NT2/D1 (cell line): Measurements from ENCODE around the gene IGSF8.

Experiments
- SUZ12 ChIP-seq: IDR thresholded peaks from 2 replicates; pipeline ENCODE4 v1.6.1; 2011; ENCODE audit not compliant: insufficient read length, insufficient read depth; ENCODE audit errors: extremely low read depth
- YY1 ChIP-seq: IDR thresholded peaks from 2 replicates; pipeline ENCODE4 v1.6.1; 2011; ENCODE audit not compliant: insufficient read length, insufficient read depth
- ZNF274 ChIP-seq: IDR thresholded peaks from 2 replicates; pipeline ENCODE4 v1.6.1; 2011; ENCODE audit warnings: mild to moderate bottlenecking, low read depth, low read length

DNA sequence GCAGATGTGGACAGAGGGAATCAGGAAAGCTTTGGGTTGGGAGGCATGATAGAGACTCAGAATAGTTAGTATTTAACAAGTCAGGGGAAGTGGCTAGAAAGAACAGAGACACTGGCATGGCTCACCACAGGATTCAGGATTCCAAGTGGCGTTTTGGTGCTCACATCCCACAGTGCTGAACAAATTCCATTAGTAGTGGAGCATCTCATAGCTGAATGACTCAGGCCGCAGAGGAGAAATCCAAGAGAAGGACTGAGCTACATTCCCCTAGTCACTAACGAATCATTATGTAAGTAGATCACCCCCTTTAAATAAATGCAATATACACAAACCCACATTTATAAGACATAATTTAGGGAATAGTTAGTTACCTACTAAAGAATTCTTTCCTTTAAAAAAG lies 22.1 kb downstream of the IGSF8 start:
- TF ChIP-seq ZNF274 (no peak), YY1 (no peak), SUZ12 (no peak)
